CD4-positive, alpha-beta T cell (primary cell): ENCODE data around the gene SYCE1L. TPM values are rescaled to one million over a fixed set of nuclear protein-coding genes. Genes with fewer than 3 reads are reported as not detected.
A peak's percentile ranks its signal among the peaks of the same experiment; 100 is the strongest.
"Not testable (repeated sequence)": the region's sequence is repeated elsewhere in the genome, so short reads cannot be mapped to it uniquely, and the experiment has no call there.

ENCODE experiments used
- ATAC-seq: fragments of 200-7000 bp; cut with Tn5 transposase; one replicate; pipeline ENCODE4 v1.10.0; 2022; ENCODE audit warnings: mild to moderate bottlenecking; ENCODE audit not compliant: poor library complexity
- CTCF ChIA-PET: fragments of 350-600 bp; sonication (Branson Sonifier 250); formaldehyde crosslinking; loops from one replicate; lab custom pipeline; 2021; ENCODE audit warnings: antibody characterized with exemption, inconsistent platforms; lab: Charles Lee
- POLR2A ChIA-PET: fragments of 350-600 bp; sonication (Branson Sonifier 250); formaldehyde crosslinking; loops from one replicate; lab custom pipeline; 2021; ENCODE audit warnings: antibody characterized with exemption, inconsistent platforms; lab: Charles Lee
- DNase-seq, 14 experiments: peaks; one replicate each; pipeline ENCODE4 v3.0.0-alpha.2; 2013 to 2020; ENCODE audit warnings: mixed read lengths in 2 of 14
- H3K27ac ChIP-seq, 2 donors: one replicate each; pipeline versions ENCODE4 v1.5.1 to v1.7.0; 2013; ENCODE audit warnings: low read length in 2 of 2, low read depth in 1 of 2, mild to moderate bottlenecking in 1 of 2
- H3K27me3 ChIP-seq, 2 experiments: 1 replicate in 1 of 2; 2 replicates in 1 of 2; pipeline versions ENCODE4 v1.6.1 to v1.7.0; 2013; ENCODE audit warnings: low read length in 2 of 2, control low read depth in 1 of 2, mild to moderate bottlenecking in 1 of 2, moderate library complexity in 1 of 2; ENCODE audit not compliant: insufficient read depth in 2 of 2, control insufficient read depth in 1 of 2
- H3K36me3 ChIP-seq: one replicate; pipeline ENCODE4 v1.6.1; 2013; ENCODE audit warnings: low read length, control low read depth; ENCODE audit not compliant: insufficient read depth
- H3K4me1 ChIP-seq: one replicate; pipeline ENCODE4 v1.6.1; 2013; ENCODE audit warnings: low read length, control low read depth; ENCODE audit not compliant: insufficient read depth
- H3K4me3 ChIP-seq: one replicate; pipeline ENCODE4 v1.5.1; 2013; ENCODE audit warnings: mild to moderate bottlenecking, low read length, moderate library complexity
- H3K9me3 ChIP-seq, 2 experiments: 1 replicate in 1 of 2; 2 replicates in 1 of 2; pipeline versions ENCODE4 v1.6.1 to v1.7.0; 2013; ENCODE audit warnings: low read length in 2 of 2, mild to moderate bottlenecking in 2 of 2, control low read depth in 1 of 2, moderate library complexity in 1 of 2; ENCODE audit not compliant: control insufficient read depth in 1 of 2, insufficient read depth in 1 of 2
- H3K27ac Mint-ChIP-seq: one replicate; pipeline ENCODE4 v1.8.0; 2020; ENCODE audit warnings: mixed read lengths
- H3K27me3 Mint-ChIP-seq: one replicate; pipeline ENCODE4 v1.8.0; 2021; ENCODE audit warnings: mixed read lengths
- H3K36me3 Mint-ChIP-seq: one replicate; pipeline ENCODE4 v1.8.0; 2021; ENCODE audit warnings: low read depth, mixed read lengths
- H3K4me1 Mint-ChIP-seq: one replicate; pipeline ENCODE4 v1.8.0; 2021; ENCODE audit warnings: low read depth, mixed read lengths
- H3K4me3 Mint-ChIP-seq: one replicate; pipeline ENCODE4 v1.8.0; 2020; ENCODE audit warnings: mild to moderate bottlenecking, mixed read lengths
- H3K9me3 Mint-ChIP-seq: one replicate; pipeline ENCODE4 v1.8.0; 2020; ENCODE audit warnings: mixed read lengths
- CTCF ChIP-seq: fragments of 200-600 bp; IDR thresholded peaks from one replicate; pipeline ENCODE4 v1.8.0; 2022; ENCODE audit warnings: antibody characterized with exemption, mild to moderate bottlenecking
- intact Hi-C, 2 experiments: fragments of 100-400 bp; cut with DNase I in 1 of 2; cut with micrococcal nuclease in 1 of 2; formaldehyde crosslinking; loops; one replicate each; pipeline versions ENCODE4 v1.15.1 to v1.9.0; 2023 to 2025; cut with DNase I, micrococcal nuclease
- total RNA-seq, 174 experiments: library from RNA in 2 of 174; stranded (reverse) in 2 of 174; gene quantifications; one replicate each; pipeline ENCODE4 v1.2.3 and lab custom pipeline; 2021 to 2026

SYCE1L gene
- total RNA-seq, 2 experiments from 2014 or later: 18.8 to 18.9 TPM

GRCh38 chr16:77171745-77172635 is 27.2 kb upstream of the SYCE1L start:
- POLR2A ChIA-PET: interaction anchor here (0.8 kb wide), 1 partner anchor 19 kb away, joined by 4 read pairs; the partner anchor contains the start of gene MON1B
- no peak overlapping the region for H3K4me3 ChIP-seq
- intact Hi-C loops: loop anchor here (1.0 to 10.0 kb wide), 3 partner anchors 1383 to 1977 kb away; no protein-coding TSS in a partner anchor
- TF ChIP-seq CTCF: peak; percentile 93
- ATAC-seq (peak; percentile 57), DNase-seq (peak in 4 of 14 experiments; percentile 33 to 71 (median 62))
- Mint-ChIP-seq H3K4me3 (no peak overlapping the region), H3K27ac (no peak overlapping the region), H3K9me3 (no peaks in the 10 kb centered on the region), H3K36me3 (no peaks in the 10 kb centered on the region), H3K4me1 (no peaks in the 10 kb centered on the region), H3K27me3 (peaks cover 77% of the 10 kb centered on the region)
- no peak overlapping the region for H3K27ac ChIP-seq
- CTCF ChIA-PET: interaction anchor here (0.6 to 1.6 kb wide), 6 partner anchors 9 to 1700 kb away, joined by 3 to 6 read pairs (median 3); no protein-coding TSS in a partner anchor
- no peaks in the 10 kb centered on the region for H3K36me3 ChIP-seq
- peaks cover 5 to 39% of the 10 kb centered on the region in 2 experiments for H3K27me3 ChIP-seq
- H3K9me3 ChIP-seq: no peaks in the 10 kb centered on the region
- no peaks in the 10 kb centered on the region for H3K4me1 ChIP-seq

- Mint-ChIP-seq H3K4me3 (no peak overlapping the region), H3K36me3 (no peaks in the 10 kb centered on the region), H3K9me3 (no peaks in the 10 kb centered on the region), H3K27ac (no peak overlapping the region), H3K27me3 (peaks cover 69% of the 10 kb centered on the region), H3K4me1 (no peaks in the 10 kb centered on the region)
- no peak for TF ChIP-seq CTCF
- intact Hi-C loops: loop anchor here (2.0 to 10.0 kb wide), 2 partner anchors 1974 to 1978 kb away; no protein-coding TSS in a partner anchor
- Histone ChIP-seq H3K9me3 (no peaks in the 10 kb centered on the region), H3K27me3 (peaks cover 5 to 39% of the 10 kb centered on the region in 2 experiments), H3K4me3 (no peak overlapping the region), H3K4me1 (no peaks in the 10 kb centered on the region), H3K27ac (no peak overlapping the region), H3K36me3 (no peaks in the 10 kb centered on the region)
- DNase-seq: no peak
- no peak for ATAC-seq
- CTCF ChIA-PET: no interaction called here
- POLR2A ChIA-PET: no interaction called here
Measured at GRCh38 chr16:77172951-77173350, 26.3 kb upstream of the SYCE1L start.

GRCh38 chr16:77183137-77183536 is 16.1 kb upstream of the SYCE1L start:
- ChIA-PET CTCF (no interaction called here), POLR2A (no interaction called here)
- intact Hi-C loops: no loop called here
- ATAC-seq (no peak), DNase-seq (no peak)
- Histone ChIP-seq H3K4me3 (no peak overlapping the region), H3K4me1 (no peaks in the 10 kb centered on the region), H3K27me3 (no peaks in the 10 kb centered on the region), H3K9me3 (no peaks in the 10 kb centered on the region), H3K27ac (no peak overlapping the region), H3K36me3 (no peaks in the 10 kb centered on the region)
- H3K4me3 Mint-ChIP-seq: no peak overlapping the region
- peaks cover 21% of the 10 kb centered on the region for H3K27me3 Mint-ChIP-seq
- H3K9me3 Mint-ChIP-seq: no peaks in the 10 kb centered on the region
- TF ChIP-seq CTCF: no peak
- no peaks in the 10 kb centered on the region for H3K4me1 Mint-ChIP-seq
- H3K27ac Mint-ChIP-seq: no peak overlapping the region
- H3K36me3 Mint-ChIP-seq: no peaks in the 10 kb centered on the region

GRCh38 chr16:77186298-77186697 is 12.9 kb upstream of the SYCE1L start:
- H3K27me3 ChIP-seq, intact Hi-C loops, ATAC-seq, H3K4me3 ChIP-seq, DNase-seq, POLR2A ChIA-PET, H3K27me3 Mint-ChIP-seq, H3K27ac ChIP-seq, H3K27ac Mint-ChIP-seq, H3K9me3 Mint-ChIP-seq, H3K4me3 Mint-ChIP-seq, H3K36me3 ChIP-seq, H3K9me3 ChIP-seq: not testable (repeated sequence)
- peaks cover 10% of the 10 kb centered on the region for H3K36me3 Mint-ChIP-seq
- peaks cover 10% of the 10 kb centered on the region for H3K4me1 ChIP-seq
- peaks cover 17% of the 10 kb centered on the region for H3K4me1 Mint-ChIP-seq
- CTCF ChIA-PET: interaction anchor here (1.4 kb wide), 1 partner anchor 15 kb away, joined by 3 read pairs; no protein-coding TSS in a partner anchor
